KOPT-K1 (cell line): ENCODE data around the gene SCN2A.

ENCODE experiments used
- H3K27ac ChIP-seq: fragments of 200-600 bp; sonication (generic); 2 replicates; pipeline ENCODE4 v1.5.1; 2016; ENCODE audit warnings: antibody characterized with exemption, mild to moderate bottlenecking, low read depth, low read length; ENCODE audit not compliant: poor library complexity, severe bottlenecking
- H3K36me3 ChIP-seq: fragments of 200-600 bp; sonication (generic); 2 replicates; pipeline ENCODE4 v1.5.1; 2017; ENCODE audit warnings: antibody characterized with exemption, mild to moderate bottlenecking, low read length, moderate library complexity; ENCODE audit not compliant: insufficient read depth
- H3K9me3 ChIP-seq: fragments of 200-600 bp; sonication (generic); 2 replicates; pipeline ENCODE4 v1.5.1; 2017; ENCODE audit warnings: antibody characterized with exemption, low read length, mild to moderate bottlenecking; ENCODE audit not compliant: insufficient read depth, poor library complexity, severe bottlenecking

The SCN2A gene

GRCh38 chr2:165277860-165278656 is 38.8 kb downstream of the SCN2A start:
- Histone ChIP-seq H3K27ac (no peak overlapping the region), H3K36me3 (no peaks in the 10 kb centered on the region)

GRCh38 chr2:165280356-165280755 is 41.1 kb downstream of the SCN2A start:
- no peaks in the 10 kb centered on the region for H3K9me3 ChIP-seq
- no peak overlapping the region for H3K27ac ChIP-seq
- no peaks in the 10 kb centered on the region for H3K36me3 ChIP-seq

More at GRCh38 chr2:165277860-165278656, 38.8 kb downstream of the SCN2A start:
- no peaks in the 10 kb centered on the region for H3K9me3 ChIP-seq

DNA sequence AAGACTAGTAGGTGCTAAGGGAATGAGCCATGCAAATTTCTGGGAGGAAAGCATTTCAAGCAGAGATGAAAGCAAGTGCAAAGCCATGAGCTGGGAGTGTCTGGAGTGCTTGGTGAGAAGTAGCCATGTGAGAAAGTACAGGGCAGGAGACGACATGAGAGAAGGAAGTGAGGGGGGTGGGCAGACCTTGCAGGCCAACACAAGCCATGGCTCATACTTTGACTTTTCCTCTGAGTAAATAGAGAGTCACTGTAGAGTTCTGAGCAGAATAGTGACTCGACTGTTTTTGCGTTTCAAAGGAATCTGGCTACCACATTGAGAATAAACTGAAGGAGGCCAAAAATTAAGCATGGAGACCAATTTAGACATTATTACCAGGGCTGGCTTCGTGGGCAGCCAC is 42.2 kb downstream of the SCN2A start:
- H3K27ac ChIP-seq = no peak overlapping the region
- H3K9me3 ChIP-seq = no peaks in the 10 kb centered on the region
- no peaks in the 10 kb centered on the region for H3K36me3 ChIP-seq

- H3K36me3 ChIP-seq = no peaks in the 10 kb centered on the region
- no peak overlapping the region for H3K27ac ChIP-seq
- H3K9me3 ChIP-seq = no peaks in the 10 kb centered on the region
These were observed 44.1 kb downstream of the SCN2A start for GRCh38 chr2:165283342-165283741.

DNA sequence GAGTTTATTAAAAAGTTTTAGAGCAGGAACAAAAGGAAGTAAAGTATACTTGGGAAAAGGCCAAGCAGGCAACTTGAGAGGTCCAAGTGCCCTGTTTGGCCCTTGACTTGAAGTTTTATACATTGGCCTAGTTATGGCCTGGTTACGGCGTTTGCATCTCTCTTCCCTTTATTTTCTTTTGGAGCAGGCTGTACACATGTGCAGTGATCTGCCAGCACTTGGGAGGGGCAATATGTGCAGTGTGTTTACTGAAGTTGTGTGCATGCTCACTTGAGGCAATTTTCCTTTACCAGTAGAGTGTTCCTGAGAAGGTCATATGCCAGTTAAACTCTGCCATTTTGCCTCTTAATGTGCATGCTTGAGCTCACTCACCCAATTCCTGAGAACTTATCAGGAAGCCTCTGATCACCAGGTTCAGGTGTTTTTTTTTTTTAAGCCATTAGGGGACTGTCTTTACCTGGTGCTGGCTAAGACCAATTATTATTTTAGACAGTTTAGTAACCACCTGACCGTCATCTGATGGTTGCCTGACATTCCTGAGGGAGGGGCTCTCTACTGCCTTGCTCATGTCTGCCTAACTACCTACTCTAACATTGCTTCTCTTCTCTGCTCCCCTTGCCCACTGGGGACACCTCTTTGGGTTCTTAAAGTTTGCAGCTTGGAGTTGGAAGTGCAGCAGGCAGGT is 48.0 kb downstream of the SCN2A start:
- no peaks in the 10 kb centered on the region for H3K36me3 ChIP-seq
- no peaks in the 10 kb centered on the region for H3K9me3 ChIP-seq
- no peak overlapping the region for H3K27ac ChIP-seq

DNA sequence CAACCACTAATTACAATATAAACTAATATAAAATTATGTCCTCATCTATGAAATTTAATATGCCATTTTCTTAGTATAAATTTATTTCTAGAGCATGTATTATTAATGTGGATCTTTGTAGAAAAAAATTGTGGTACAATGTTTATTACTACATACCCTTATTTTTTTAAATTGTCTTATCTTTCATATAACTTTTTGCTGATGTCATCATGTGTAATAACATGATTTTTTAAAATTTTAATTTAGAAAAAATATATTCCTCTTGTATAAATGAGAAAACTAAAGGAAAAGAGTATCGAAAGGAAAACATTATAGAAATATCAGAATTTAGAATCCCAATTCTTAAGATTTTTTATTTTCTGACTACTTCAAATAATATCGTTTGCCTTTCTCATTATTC is 49.9 kb downstream of the SCN2A start:
- no peaks in the 10 kb centered on the region for H3K9me3 ChIP-seq
- no peaks in the 10 kb centered on the region for H3K36me3 ChIP-seq
- H3K27ac ChIP-seq = no peak overlapping the region

DNA sequence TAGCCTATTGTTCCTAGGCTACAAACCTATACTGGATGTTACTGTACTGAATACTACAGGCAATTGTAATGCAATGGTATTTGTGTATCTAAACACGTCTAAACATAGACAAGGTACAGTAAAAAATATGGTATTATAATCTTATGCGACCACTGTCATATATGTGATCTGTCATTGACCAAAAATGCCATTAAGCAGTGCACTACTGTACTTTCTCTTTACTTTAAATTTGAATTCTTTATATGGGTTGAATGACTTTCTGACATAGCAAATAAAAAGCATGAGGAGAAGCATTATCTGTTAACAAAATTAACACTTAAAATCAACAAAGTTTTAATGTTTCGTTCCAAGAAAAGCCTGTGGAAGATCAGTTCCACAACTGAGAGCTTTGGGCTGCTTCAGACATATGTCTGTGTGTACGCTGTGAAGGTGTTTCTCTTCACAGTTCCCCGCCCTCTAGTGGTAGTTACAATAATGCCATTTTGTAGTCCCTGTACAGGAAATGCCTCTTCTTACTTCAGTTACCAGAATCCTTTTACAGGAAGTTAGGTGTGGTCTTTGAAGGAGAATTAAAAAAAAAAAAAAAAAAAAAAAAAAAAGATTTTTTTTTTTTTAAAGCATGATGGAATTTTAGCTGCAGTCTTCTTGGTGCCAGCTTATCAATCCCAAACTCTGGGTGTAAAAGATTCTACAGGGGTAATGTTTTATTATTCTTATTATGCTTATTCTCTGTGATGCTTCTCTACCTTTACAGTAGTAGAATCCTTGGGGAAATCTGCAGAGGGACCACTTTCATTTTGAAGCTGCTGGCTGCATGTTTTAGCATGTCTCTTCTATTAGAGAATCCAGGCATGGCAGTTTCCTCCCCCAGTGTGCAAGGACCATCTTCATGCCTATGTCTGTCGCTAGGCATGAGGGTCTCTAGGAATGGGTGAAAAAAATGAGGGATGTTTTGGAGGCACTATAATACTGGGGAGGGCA is 54.5 kb downstream of the SCN2A start:
- H3K27ac ChIP-seq = no peak overlapping the region
- H3K36me3 ChIP-seq = no peaks in the 10 kb centered on the region
- no peaks in the 10 kb centered on the region for H3K9me3 ChIP-seq

GRCh38 chr2:165294912-165295311 is 55.7 kb downstream of the SCN2A start:
- Histone ChIP-seq H3K36me3 (no peaks in the 10 kb centered on the region), H3K9me3 (no peaks in the 10 kb centered on the region), H3K27ac (no peak overlapping the region)

- Histone ChIP-seq H3K9me3 (no peaks in the 10 kb centered on the region), H3K36me3 (no peaks in the 10 kb centered on the region), H3K27ac (no peak overlapping the region)
These were observed 56.4 kb downstream of the SCN2A start for GRCh38 chr2:165295643-165296042.

- Histone ChIP-seq H3K27ac (no peak overlapping the region), H3K9me3 (no peaks in the 10 kb centered on the region)
These were observed 66.3 kb downstream of the SCN2A start for GRCh38 chr2:165305391-165306096.

DNA sequence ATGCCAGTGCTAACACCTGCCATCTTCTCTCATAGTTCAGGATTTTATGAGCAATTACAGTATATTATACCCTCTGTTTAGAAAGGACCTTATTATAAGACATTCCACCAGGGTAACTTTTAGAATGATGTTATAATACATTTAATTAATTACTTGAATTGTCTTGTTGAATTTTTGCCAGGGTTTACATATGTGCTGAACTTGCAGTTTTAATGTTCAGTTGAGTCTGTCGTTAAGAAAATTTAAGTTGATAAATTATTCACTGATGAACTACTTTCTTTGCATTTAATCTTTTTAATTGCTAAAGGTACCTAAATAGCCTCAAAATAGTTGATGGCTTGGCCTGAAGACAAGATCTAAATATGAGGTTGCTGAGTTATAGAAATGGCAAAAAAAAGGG is 68.1 kb downstream of the SCN2A start:
- H3K36me3 ChIP-seq = no peaks in the 10 kb centered on the region
- H3K27ac ChIP-seq = no peak overlapping the region

More at GRCh38 chr2:165305391-165306096, 66.3 kb downstream of the SCN2A start:
- no peaks in the 10 kb centered on the region for H3K36me3 ChIP-seq

GRCh38 chr2:165311949-165312348 is 72.7 kb downstream of the SCN2A start:
- H3K9me3 ChIP-seq = no peaks in the 10 kb centered on the region
- H3K27ac ChIP-seq = no peak overlapping the region
- H3K36me3 ChIP-seq = no peaks in the 10 kb centered on the region

More for the DNA sequence above, 68.1 kb downstream of the SCN2A start:
- H3K9me3 ChIP-seq = no peaks in the 10 kb centered on the region

- Histone ChIP-seq H3K27ac (no peak overlapping the region), H3K9me3 (no peaks in the 10 kb centered on the region), H3K36me3 (no peaks in the 10 kb centered on the region)
These were observed 73.8 kb downstream of the SCN2A start for GRCh38 chr2:165312999-165313398.

DNA sequence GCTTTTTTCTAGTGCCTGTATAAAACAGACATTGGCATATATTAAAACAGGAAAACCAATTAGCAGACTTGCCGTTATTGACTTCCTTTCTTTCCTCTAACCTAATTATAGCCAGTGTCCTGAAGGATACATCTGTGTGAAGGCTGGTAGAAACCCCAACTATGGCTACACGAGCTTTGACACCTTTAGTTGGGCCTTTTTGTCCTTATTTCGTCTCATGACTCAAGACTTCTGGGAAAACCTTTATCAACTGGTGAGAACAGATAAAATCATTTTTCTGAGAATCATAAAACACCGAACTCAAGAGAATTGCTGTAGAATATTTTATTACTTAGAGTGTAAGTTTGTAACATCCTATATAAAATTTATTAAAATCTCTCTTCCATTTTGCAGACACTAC is 74.3 kb downstream of the SCN2A start:
- H3K9me3 ChIP-seq = no peaks in the 10 kb centered on the region
- no peaks in the 10 kb centered on the region for H3K36me3 ChIP-seq
- H3K27ac ChIP-seq = no peak overlapping the region
